ENCODE results near the gene AKR1A1.
"Not testable (repeated sequence)": the region's sequence is repeated elsewhere in the genome, so short reads cannot be mapped to it uniquely, and the experiment has no call there.

AKR1A1 gene

DNA sequence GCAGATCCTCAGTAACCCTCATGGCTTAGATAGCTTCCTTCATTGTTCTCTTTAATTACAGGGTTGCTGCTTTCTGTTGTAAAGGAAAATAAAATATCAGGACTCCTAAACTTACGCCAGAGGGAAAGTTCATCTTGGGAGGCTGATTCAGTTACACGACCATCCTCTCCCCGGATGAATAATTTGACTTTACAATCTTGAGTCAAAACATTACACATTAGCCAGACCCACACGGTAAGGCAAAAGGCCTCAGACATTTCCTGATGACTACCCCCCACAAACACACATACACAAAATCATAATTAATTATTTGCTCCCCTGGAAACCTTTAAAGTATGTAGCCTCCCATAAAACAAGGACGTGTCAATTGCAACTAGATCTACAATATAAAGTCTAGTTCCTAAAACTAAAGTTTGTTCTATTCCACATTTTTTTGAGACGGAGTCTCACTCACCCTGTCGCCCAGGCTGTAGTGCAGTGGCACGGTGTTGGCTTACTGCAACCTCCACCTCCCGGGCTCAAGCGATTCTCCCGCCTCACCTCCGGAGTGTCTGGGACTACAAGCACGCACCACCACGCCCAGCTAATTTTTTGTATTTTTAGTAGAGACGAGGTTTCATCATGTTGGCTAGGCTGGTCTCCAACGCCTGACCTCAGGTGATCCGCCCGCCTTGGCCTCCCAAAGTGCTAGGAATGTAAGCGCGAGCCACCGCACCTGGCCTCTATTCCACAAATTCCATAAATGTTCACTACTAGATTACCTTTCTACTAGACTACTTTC, 28.1 kb upstream of the AKR1A1 start:
- DNase-seq (ENCODE audit: extremely low spot score, insufficient read length, low read depth) (no peak), FAIRE-seq (no peak)

DNA sequence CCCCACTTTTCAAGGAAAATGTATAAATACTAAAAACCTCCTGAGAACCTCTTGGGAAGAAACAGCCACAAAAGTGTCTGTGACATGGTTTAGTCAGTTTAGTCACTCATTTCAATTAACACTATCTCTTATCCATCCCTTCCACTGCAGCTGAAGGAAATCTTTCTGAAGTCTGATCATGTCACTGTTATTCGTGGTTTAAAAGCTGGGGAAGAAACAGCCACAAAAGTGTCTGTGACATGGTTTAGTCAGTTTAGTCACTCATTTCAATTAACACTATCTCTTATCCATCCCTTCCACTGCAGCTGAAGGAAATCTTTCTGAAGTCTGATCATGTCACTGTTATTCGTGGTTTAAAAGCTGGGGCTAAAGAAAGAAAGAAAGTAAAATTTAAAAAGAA, 27.1 kb upstream of the AKR1A1 start:
- FAIRE-seq, result peak; percentile 29

DNA sequence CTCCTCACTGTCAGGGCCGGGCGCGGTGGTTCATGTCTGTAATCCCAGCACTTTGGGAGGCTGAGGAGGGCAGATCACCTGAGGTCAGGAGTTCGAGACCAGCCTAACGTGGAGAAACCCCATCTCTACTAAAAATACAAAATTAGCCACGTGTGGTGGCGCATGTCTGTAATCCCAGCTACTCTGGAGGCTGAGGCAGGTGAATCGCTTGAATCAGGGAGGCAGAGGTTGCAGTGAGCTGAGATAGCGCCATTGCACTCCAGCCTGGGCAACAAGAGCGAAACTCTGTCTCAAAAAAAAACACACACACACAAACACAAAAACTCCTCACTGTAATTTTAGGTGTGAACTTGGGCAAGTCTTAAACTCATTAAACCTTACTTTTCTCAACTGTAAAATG, 26.7 kb upstream of the AKR1A1 start:
- FAIRE-seq, result not testable (repeated sequence)

More for the DNA sequence above, 27.1 kb upstream of the AKR1A1 start:
- DNase-seq (ENCODE audit: extremely low spot score, insufficient read length, low read depth), result not testable (repeated sequence)

DNA sequence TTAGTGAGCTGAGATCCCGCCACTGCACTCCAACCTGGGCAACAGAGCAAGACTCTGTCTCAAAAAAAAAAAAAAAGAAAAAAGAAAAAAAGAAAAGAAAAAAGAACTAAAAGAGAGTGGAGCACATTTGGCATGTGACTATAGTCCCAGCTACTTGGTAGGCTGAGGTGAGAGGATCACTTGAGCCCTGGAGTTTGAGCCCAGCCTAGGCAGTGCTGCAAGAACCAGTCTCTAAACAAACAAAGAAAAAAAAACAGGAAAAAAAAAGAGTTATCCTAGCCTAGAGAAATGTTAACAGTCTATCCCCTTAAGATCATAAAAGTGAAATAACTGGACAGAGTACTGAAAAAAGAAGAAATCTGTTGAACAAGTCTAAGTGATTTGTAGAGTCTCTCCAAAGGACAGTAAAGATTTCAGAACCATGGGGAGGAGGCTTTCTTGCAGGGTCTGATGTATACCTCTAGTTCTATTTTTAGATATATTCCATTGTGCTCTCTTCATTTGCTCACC, 24.4 kb upstream of the AKR1A1 start:
- FAIRE-seq (no peak), DNase-seq (ENCODE audit: extremely low spot score, insufficient read length, low read depth) (no peak)

More for the DNA sequence above, 26.7 kb upstream of the AKR1A1 start:
- not testable (repeated sequence) for DNase-seq (ENCODE audit: extremely low spot score, insufficient read length, low read depth)

DNA sequence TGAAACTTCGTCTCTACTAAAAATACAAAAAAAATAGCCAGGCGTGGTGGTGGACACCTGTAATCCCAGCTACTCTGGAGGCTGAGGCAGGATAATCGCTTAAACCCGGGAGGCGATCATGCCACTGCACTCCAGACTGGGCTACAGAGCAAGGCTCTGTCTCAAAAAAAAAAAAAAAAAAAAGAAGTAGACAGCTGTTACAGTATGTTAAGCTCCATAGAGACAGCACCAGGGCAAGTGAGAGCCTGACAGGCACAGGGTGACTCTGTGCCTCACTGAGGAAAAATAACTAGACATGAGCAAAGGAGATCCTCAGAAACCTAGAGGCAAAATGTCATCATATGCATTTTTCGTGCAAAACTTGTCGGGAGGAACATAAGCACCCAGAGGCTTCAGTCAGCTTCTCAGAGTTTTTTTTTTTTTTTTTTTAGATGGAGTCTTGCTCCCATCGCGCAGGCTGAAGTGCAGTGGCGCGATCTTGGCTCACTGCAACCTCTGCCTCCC, 19.9 kb upstream of the AKR1A1 start:
- no peak for DNase-seq (ENCODE audit: extremely low spot score, insufficient read length, low read depth)
- no peak for FAIRE-seq

DNA sequence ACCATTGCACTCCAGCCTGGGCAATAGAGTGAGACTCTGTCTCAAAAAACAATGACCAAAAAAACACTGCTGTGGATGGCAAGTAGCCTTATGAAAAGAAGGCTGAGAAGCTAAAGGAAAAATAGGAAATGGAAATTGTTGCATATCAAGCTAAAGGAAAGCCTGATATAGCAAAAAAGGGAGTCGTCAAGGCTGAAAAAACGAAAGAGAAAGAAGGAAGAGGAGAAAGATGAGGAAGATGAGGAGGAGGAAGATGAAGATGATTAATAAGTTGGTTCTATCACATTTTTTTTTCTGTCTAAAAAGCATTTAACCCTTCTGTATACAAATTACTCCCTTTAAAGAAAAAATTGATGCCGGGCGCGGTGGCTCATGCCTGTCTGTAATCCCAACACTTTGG, 18.8 kb upstream of the AKR1A1 start:
- no peak for FAIRE-seq
- DNase-seq (ENCODE audit: extremely low spot score, insufficient read length, low read depth), result no peak

DNA sequence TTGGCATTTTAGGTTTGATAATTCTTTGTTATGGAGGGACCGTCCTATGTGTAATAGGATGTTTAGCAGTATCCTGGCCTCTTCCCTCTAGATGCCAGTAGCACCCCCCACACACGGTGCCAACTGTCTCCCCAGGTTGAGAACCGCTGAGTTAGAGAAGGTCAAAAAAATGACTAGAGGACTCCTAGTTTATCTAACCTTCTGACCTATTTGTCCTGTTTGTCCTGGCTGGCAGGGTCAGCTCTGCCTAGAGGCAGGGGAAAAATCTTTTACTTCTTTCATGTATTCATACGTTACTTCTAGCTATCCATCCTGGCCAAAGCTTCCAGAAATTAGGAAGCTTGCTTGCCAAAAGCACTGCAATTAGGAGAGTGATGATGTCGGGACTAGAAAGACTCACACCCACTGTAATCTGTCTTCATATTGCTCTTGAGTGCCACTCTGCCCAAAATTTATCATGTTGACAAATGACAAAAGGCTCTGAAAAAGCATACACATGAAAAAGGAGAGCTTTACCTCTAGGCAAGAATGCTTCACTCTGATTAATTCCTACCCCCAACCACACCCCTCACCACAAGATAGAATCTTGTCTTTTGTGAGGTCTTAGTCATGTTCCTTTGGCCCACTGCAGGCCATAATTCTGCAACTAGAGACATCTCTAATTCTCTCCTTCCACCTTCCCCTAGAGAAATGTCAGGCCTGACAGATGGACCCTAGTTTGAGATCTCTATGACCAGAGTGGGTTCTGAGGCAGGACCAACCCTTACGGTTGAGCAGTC, 14.4 kb upstream of the AKR1A1 start:
- FAIRE-seq (no peak), DNase-seq (ENCODE audit: extremely low spot score, insufficient read length, low read depth) (no peak)

DNA sequence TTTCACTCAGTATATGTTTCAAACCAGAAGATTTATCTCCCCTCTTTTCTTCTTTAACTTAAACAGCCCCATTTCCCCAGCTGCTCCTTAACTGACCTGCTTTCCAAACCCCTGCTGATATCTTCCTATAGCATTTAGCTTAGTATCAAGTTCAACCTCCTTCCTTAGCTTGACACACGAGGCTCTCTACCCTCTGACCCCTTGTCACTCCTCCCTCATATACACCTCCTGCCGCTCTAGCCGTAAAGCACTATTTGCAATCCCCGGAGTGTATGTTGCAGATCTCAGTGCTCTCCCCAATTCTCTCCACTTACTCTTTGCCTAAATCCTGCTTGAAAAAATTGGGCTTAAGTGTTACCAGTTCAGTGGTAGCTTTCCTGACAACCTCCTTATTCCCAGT, 13.7 kb upstream of the AKR1A1 start:
- FAIRE-seq, result no peak
- DNase-seq (ENCODE audit: extremely low spot score, insufficient read length, low read depth), result no peak

DNA sequence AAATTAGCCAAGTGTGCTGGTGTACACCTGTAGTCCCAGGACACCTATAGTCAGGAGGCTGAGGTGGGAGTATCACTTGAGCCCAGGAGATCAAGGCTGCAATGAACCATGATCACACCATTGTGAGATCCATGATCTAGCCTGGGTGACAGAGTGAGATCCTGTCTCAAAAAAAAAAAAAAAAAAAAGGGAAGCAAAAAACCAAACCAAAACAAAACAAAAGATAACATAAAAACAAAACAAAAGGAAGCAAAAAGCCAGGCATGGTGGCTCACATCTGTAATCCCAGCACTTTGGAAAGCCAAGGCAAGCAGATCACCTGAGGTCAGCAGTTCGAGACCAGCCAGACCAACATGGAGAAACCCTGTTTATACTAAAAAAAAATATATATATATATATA, 9.4 kb upstream of the AKR1A1 start:
- FAIRE-seq (no peak), DNase-seq (ENCODE audit: extremely low spot score, insufficient read length, low read depth) (no peak)

DNA sequence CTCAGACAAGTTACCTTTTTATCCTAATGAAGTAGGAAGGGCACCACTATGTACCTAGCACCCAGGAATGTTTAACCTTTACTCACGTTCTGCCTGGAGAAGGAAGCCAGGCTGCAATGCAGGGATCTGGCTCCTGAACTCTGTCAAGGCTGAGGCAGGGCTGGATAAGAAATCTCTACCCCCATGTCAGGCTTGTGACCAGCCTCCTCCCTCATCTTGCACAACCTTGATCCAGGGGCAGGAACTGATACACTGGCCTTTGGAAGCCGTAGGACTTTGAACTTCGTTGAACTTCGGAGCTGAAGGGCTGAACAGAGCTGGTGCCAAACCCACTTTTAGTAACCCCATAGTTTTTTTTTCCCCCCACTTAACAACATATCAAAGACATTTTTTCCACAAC, 8.0 kb upstream of the AKR1A1 start:
- DNase-seq (ENCODE audit: extremely low spot score, insufficient read length, low read depth) (no peak), FAIRE-seq (no peak)

DNA sequence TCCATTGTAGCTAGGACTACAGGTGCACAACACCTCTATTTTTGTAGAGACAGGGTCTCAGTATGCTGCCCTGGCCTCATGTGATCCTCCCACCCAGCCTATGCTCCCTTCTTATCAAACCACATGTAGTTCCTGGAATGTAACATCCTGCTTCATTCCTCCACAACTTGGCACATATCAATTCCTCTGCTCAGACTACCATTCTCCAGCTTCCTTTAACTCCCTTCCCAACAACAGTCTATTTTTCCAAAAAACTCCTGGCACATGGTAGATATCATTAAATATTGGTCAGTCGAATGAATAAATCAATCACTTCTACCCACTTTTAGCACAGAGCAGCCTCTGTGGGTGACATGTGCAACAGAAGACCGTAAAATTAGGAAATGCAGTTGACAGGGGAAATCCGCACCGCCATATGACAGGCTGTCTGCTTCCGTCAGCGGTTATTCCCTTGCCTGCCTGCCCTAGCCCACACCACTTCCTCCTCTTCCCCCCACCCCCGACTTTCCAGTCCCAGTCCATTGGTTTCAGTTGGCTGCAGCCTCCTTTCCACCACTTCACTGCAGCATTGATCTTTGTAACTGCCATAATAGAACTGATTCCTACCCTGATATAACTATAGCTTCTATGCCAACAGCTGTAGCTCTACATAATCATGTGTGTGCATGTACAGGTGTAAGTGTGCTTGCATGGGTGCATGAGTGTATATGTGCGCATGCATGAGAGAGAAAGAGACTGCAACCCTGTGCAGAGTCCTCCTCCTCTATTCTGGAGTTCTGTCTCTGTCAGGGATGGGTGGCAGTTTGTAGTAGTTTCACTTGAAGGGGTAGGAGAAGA, 6.8 kb upstream of the AKR1A1 start:
- DNase-seq (ENCODE audit: extremely low spot score, insufficient read length, low read depth), result no peak
- peak; percentile 84 for FAIRE-seq

DNA sequence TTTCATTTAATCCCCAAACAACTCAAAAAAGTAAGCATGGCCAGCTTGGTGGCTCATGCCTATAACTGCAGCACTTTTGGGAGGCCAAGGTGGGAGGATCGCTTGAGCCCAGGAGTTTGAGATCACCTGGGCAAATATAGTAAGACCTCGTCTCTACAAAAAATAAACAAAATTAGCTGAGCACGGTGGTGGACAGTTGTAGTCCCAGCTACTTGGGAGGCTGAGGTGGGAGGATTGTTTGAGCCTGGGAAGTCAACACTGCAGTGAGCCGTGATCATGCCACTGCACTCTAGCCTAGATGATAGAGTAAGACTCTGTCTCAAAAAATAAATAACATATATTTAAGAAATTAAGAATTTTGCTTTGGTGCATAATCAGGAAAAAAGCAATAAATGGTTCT, 6.1 kb upstream of the AKR1A1 start:
- DNase-seq (ENCODE audit: extremely low spot score, insufficient read length, low read depth) (no peak), FAIRE-seq (no peak)

DNA sequence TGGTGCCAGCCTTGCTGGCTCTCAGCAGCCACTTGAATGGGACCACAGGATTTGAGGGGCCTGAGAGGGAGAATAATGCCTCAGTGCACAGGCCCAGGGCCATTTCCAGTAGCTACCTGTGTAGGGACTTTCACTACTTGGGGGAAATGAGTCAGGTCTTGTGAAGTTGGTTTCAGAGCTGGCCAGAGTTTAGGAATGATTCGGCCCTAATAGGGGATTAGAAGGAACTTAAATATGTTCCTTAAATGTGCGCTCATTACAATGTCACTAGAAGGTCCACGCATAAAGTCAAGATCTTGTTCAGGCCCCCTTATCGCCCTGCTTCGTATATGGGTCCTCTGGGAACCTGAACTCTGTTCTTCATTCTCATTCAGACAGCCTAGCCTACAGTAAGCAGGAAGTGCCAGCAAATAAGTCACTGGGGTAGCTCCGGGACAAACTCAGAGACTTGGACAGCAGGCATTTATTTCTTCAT, 5.6 kb upstream of the AKR1A1 start:
- peak; percentile 86 for FAIRE-seq

DNA sequence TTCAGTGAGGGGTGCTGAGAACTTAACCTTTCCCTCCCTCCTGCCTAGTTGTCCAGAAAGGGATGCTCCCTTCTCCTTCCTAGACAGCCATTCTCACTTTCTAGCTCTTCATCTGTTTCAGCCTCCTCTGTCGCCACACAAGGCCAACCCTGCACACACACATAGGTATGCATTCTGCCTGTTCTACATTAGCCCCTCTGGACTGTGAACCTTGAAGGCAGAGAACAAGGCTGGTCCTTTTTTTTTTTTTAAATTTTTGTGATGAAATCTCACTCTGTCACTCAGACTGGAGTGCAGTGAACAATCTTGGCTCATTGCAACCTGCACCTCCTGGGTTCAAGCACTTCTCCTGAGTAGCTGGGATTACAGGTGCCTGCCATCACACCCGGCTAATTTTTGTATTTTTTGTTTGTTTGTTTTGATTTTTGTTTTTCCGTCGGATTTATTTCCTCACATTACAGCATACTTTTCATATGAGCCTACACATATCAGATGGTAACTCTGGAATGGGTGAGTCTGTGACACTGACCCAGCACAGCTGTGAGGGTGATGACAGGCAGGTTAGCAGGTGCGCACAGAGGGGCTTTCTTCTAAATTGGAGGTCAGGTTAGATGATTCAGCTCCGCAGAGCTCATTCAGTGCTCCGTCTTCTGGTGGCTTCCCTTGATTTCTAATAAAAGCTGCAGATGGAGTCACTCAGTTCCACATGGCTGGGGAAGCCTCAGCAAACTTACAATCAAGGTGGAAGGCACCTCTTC, 4.9 kb upstream of the AKR1A1 start:
- FAIRE-seq, result no peak
- no peak for DNase-seq (ENCODE audit: extremely low spot score, insufficient read length, low read depth)

More for the DNA sequence above, 5.6 kb upstream of the AKR1A1 start:
- no peak for DNase-seq (ENCODE audit: extremely low spot score, insufficient read length, low read depth)

DNA sequence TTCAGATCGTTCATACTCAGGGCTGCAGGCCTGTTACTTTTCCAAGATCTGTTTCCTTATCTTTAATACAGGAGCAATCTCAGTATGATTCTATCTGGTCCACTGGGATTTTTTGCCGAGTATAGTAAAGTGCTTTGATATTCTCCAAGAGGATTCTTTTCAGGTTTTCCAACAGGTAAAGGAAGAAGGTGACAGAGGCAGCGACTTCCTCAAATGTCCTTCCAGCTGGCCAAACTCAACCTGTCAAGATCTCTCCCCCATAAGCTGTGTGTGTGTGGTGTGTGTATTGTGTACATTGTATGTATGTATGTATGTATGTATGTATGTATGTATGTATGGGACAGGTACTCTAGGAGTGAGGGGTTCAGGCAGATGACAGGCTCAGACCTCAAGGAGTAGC, 1.1 kb downstream of the AKR1A1 start:
- no peak for DNase-seq (ENCODE audit: extremely low spot score, insufficient read length, low read depth)
- no peak for FAIRE-seq

DNA sequence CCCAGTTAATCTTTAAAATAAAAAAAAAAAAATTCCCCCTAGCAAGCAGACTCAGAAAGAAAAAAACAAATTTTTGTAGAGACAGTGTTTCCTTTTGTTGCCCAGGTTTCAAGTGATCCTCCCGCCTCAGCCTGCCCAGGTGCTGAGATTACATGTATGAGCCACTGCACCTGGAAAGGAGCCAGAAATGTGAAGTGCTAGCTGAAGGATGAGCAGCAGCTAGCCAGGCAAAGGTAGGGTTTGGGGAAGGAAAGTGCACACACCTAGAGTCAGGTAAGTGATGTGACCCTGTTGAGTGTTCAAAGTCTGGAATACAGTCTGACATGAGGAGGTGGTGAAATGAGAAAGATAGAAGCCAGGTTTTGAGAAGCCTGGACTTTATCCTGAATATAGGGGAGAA, 1.7 kb downstream of the AKR1A1 start:
- DNase-seq (ENCODE audit: extremely low spot score, insufficient read length, low read depth) (no peak), FAIRE-seq (no peak)

DNA sequence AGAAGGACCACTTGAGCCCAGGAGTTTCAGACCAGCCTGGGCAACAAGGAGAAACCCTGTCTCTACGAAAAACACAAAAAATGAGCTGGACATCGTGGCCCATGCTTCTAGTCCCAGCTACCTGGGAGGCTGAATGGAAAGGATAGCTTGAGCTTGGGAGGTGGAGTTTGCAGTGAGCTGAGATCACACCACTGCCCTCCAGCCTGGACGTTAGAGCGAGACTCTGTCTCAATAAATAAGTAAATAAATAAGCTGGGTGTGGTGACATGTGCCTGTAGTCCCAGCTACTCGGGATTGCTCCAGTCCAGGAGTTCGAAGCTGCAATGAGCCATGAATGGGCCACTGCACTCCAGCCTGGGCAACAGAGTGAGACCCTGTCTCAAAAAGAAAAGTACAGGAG, 3.6 kb downstream of the AKR1A1 start:
- DNase-seq (ENCODE audit: extremely low spot score, insufficient read length, low read depth), result no peak

DNA sequence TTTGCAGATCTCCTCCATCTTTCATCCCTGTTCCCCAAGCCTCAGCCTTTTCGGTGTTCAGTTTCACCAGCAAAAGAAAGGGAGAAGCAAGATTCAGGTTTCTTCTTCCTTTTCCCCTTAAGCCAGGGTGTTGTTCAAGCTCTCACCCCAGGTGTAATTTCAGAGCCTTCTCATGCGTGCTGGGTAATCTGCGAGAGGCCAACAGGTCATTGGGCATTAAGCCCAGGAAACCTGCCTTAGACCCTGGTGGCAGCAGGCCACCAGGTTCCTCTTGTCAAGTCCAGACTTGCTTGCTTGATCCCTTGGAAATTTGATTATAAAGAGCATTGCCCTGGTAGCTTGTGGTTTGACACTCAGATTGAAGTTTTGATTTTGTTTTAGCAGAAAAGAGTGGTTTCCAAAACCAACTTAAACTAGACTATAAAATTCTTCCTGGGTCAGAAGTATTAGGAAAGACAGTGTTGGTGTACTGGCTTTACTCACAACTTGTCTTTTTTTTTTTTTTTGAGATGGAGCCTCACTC, 6.9 kb downstream of the AKR1A1 start:
- FAIRE-seq (no peak), DNase-seq (ENCODE audit: extremely low spot score, insufficient read length, low read depth) (no peak)

More for the DNA sequence above, 3.6 kb downstream of the AKR1A1 start:
- FAIRE-seq, result no peak

DNA sequence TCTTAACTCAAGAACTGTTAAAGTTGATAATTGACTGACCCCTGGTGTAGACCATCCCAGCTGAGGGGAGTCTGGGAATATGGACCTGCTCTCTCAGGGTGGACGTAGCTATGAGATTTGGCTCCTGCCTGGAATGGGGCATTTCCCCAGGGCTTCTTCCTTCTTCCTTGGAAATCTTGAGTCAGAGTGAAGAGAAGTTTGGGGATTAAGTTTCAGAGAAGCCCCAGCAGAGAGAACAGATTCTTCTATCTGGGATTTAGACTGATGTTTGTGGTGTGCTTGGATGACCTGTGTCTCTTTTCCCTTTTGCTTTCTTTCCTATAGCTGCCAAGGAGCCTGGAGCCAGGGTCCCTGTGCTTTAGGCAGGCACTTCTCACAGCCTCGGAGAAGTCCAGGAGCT, 13.2 kb downstream of the AKR1A1 start:
- no peak for FAIRE-seq

More for the DNA sequence above, 13.2 kb downstream of the AKR1A1 start:
- no peak for DNase-seq (ENCODE audit: extremely low spot score, insufficient read length, low read depth)
